Measurements from ENCODE around the gene MAPKAP1.
A peak's percentile ranks its signal among the peaks of the same experiment; 100 is the strongest.
"Not testable (repeated sequence)": the region's sequence is repeated elsewhere in the genome, so short reads cannot be mapped to it uniquely, and the experiment has no call there.

Gene MAPKAP1

DNA sequence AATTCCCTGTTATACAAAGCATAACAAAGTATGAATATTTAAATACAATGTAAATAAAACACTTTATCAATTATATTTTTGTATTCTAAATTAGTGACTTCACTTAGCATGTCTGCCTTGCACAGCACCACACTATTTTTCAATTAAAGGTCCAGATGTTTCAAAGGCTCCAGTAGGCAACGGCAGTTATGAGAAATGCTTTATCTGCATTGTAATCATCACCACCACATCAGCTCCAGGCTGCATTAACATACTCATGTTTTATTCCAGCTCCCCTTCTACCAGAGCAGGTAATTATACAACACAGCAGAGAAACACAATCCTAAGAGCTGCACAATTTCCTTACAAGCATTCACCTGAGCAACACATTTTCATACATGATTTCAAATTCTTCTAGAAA is 102.8 kb downstream of the MAPKAP1 start:
- no peak for DNase-seq (ENCODE audit: low read depth)

DNA sequence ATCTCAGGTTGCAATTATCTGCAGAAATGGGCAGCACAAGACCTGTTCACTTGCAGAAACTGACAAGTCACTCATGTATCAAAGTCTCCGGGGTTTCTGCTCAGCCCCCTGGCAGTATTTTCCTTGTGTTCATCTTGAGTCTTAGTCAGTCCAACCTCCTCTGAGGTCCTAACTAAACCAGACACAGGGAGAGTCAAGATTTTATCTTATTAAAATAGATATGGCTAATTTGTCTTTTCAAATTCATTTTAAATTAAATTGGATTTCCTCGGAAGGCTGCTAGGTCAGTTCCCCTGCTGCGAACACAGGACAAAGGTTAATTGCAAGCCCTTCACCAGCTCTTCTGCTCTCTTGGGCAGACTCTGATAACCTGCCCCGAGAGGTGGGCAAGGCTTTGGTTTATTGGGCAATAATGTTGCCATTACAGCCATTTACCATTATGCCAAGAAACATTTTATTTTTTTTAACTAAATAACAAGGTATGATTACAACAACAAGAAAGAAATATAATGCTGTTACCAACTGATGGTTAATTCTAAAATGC is 103.5 kb downstream of the MAPKAP1 start:
- no peak for DNase-seq (ENCODE audit: low read depth)

DNA sequence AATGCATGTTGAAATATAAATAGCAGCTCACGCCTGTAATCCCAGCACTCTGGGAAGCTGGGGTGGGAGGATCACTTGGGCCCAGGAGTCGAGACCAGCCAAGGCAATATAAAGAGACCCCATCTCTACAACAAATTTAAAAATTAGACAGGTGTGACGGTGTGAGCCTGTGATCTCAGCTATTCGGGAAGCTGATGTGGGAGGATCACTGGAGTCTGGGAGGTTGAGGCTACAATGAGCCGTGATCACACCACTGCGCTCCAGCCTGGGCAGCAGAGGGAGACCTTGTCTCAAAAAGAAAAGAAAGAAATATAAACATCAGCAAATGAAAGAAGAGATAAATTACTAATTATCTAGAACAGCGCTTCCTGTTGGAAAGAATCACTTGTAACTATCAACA is 105.0 kb downstream of the MAPKAP1 start:
- no peak for DNase-seq (ENCODE audit: low read depth)

DNA sequence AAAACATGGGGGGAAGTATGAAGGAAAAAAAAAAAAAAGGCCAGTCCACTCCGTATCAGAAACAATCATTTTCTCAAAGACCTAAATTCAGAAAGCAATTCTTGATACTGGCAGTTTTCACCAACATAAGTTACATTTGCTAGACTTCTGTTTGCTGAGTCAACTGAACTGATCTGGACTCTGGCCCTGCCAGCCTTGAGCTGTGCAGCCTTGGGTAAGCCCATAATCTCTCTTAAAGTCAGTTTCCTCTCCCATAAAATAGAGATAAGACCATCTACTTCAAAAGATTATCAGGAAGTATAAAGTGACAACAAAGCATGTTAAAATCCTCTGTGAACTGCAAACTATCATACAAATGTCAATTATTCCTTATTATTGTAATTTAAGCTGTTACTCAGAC is 106.8 kb downstream of the MAPKAP1 start:
- DNase-seq (ENCODE audit: low read depth) = no peak

DNA sequence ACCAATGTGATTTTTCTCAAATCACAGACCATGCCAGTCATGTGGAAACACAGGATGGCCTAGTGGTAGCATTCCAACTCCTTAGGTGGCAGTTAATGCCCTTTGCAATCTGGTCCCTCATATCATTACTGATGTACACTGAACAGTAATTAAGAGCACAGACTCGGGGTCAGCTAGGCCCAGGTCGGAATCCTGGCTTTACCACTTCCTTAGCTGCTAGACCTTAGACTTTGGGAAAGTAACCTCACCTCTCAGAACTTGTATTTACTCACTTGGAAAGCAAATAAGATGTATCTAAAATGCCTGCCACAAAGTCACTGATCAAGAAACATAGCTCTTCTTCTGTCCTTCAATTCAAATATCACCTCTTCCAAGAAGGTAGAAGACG is 112.8 kb downstream of the MAPKAP1 start:
- no peak for DNase-seq (ENCODE audit: low read depth)

DNA sequence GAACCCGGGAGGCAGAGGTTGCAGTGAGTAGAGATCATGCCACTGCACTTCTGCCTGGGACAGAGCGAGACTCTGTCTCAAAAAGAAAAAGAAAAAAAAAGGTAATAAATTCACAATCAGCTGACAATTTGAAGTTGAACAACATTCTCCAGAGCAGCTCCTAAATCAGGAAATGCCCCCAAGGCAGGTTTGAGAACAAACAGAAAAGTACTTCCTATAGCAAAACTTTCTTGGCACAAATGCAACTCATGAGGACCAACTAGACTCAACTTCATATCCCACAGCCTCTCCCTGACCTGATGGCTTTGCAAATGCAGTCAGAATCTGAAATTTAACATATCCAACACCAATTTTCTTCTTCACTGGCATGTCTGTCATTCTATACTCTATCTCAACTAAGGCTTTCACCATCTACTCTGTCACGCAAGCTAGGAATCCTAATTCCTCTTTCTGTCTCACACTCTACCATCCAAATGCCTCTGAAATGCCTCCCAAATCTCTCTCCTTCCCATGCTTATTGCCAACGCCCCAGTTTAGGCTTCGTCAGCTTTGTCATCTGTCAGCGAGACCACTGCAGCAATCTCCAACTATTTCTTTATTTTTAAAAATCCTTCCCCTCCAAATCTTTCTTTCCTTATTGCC is 113.3 kb downstream of the MAPKAP1 start:
- no peak for DNase-seq (ENCODE audit: low read depth)

DNA sequence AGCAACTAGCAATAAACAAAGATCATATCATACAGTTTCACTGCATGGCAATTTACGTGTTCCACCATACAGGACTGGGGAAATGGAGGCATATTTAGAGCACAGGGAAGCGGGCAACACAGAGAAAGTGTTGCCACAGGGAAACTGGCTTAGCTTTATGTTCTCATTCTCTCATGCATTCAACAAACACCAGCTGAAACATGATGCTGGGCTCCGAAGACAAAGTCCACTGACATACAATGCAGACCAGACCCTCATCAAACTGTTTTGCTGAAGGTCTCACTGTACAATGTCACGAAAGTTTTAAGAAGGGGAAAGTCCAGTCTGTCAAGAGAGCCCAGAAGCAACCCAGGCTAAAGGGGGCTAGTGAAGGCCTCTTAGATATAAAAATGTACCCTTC is 115.1 kb downstream of the MAPKAP1 start:
- no peak for DNase-seq (ENCODE audit: low read depth)

DNA sequence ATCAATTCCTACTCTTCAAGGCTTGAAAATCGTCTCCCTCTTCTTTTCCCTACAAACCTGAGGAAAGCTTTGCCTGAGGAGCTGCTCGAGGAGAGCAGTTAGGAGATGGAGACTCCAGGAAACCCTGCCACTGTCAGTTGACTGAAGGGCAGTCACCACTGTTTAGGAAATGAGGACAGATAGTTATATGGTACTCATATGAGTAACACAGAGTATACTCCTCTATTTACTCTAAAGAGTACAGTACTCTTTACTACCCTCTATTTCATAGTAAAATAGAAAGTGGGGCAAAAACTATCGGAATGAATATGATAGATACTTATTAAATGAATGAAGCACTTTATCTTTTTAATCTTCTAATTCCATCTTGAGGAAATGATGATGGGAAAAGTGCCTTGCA is 115.8 kb downstream of the MAPKAP1 start:
- no peak for DNase-seq (ENCODE audit: low read depth)

DNA sequence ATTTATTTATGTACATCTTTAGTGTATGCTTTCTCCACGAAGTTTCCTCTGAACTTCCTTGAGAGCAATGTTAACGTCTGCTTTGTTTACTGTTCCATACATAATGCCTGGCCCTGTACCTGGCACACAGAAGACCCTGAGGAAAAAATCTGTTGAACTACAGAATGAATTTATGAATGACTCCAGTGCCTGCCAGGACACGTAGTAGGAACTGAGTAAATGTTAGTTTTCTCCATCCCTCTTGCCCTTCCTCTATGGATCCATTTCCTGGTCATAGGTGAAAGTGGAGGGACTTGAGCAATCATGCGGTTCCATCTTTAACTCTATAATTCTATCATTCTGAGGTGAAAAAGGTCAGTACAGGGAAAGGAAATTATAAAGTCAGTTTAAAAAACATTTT is 117.7 kb downstream of the MAPKAP1 start:
- no peak for DNase-seq (ENCODE audit: low read depth)

DNA sequence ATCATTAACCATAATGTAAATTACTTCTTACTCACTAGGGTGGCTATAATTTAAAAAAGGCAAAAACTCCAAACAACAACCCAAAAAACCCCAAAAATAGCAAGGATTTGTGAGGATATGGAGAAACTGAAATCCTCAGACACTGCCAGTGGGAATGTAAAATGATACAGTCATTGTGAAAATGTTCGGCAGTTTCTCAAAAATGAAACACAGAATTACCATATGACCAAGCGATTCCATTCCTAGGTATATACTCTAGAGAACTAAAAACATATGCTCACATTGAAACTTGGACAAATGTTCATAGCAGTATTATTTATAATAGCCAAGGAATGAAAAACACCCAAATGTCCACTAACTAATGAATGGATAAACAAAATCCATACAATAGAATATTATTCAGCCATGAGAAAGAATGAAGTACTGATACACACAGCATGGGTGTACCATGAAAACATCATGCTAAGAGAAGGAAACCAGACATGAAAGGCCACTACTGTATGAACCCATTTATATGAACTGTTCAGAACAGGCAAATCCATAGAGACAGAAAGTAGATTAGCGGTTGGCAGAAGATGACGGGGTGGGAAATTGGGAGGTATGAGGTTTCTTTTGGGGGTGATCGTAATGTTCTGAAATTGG is 119.1 kb downstream of the MAPKAP1 start:
- peak; percentile 80 for DNase-seq (ENCODE audit: low read depth)

DNA sequence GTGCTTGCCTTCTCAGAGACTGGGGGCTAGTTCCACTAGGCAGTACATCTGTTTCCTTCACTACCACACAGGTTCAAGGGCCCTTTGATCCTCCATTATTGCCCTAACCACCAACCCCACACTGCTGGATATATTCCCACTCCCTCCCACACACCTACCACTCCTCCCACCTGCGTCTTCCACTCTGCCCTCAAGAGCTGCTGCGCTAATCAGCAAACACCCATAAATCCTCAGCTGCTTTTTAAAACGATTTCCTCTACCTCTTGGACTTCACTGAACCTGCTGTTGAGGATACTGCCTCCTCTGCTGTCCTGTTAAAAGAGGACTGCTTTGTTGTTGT is 120.9 kb downstream of the MAPKAP1 start:
- no peak for DNase-seq (ENCODE audit: low read depth)

DNA sequence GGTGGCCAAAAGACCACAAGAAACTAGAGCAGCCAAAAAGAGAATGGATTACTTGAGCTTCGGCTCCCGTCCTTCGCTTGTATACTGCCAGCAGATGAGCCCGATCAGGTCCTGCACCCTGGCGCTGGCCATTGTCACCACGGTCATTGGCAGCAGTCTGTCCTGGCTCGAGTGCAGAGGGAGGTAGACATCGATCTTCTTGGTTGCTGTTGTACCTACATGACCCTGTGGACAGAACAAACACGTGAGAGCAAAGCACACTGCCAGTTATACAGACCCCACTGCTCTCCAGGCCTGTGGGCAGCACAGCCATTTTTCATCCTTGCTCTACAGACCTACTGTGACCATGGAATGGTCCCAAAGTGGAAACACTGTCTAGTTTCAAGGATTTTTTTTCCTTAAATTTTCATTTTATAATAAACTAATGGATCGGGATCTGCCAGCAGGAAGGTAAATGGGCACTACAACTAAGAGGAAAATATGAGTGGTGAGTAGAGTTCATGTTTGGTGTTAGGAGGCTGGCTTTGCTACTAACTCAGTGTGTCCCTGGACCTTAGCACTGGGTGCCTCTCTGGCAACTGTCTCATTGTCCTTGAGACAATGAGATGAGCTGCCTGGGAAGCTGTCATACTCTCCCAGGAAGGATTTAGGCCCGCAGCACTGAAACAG is 121.4 kb downstream of the MAPKAP1 start:
- DNase-seq (ENCODE audit: low read depth) = no peak

DNA sequence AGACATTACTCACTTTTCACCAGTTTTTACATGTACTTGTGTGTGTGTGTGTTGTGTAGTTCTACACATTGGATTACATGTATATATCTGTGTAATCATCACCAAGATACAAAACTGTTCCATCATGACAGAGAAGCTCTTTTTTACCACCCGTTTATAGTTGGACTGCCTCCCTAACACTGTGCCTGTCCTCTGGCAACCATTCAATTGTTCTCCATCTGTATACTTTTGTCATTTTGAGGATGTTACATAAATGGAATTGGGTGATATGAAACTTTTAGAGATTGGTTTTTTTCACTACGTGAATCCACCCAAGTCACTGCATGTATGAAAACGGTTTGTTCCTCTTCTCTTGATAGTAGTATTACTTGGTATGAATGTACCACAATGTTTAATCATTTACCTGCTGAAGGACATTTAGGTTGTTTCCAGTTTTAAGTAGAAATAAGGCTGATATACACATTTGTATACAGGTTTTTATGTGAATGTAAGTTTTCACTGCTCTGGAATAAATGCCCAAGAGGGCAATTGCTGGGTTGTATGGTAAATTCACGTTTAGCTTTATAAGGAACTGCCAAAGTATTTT is 126.2 kb downstream of the MAPKAP1 start:
- no peak for DNase-seq (ENCODE audit: low read depth)

DNA sequence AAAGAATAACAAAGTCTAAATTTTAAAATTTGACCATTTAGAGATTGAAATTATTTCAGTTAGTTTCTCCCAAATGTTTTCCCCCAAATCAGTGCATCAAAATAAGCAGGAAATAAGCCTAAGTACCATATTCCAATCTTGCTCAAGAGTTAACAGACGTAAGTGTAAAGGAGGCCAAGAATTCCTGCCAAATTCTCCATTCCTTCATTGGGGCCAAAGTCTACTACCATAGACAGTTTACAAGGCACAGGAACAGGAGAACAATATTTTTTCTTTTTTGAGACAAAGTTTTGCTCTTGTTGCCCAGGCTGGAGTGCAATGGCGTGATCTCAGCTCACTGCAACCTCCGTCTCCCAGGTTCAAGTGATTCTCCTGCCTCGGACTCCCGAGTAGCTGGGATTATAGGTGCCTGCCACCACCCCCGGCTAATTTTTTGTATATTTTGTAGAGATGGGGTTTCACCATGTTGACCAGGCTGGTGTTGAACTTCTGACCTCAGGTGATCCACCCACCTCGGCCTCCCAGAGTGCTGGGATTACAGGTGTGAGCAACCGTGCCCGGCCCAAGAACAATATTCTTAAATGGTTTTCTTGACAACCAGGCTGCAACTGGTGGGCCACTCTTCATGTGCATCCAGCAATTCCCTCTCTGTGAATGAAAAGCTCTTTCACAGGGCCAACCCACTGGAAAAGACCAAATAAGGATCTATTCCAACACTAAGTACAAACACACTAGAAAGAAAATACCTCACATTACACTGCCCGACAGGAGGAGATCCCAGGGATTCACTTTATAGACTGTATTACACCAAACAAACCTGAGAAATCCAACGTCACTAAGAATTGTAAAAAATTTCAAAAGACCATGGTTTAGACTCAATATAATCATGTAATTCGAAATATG is 127.7 kb downstream of the MAPKAP1 start:
- DNase-seq (ENCODE audit: low read depth) = no peak

DNA sequence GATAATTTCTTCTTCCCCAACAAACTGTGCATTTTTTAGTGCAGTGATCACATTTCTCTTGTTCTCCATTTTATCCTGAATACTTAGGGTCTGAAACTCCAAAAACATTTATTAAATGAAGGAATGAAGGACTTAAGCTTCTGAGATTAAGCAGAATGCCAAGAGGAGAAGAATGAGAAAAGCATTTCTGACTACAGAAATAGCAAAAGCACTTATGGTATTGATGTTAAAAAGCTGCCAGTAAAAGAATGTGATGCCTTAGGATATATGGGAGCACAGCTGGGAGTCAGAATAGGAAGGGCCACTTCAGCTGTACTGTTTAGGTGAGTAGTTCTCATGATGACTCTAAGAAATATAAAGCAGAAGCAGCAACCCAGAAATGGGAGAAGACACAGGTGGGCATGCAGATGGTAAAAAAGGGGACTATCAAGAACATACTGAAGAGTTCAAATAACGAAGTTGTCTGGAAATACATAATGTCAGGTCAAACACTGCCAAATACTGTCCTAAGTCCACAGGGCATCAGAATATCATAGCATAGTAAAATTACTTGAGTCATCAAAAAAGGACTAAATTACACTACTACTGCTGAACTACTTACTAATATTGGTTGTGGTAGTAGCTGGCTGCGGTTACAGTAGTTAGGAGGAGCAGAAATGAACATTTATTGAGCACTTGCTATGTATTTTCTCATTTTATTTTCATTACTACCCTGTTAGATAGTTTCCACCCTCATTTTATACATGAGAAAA is 132.7 kb downstream of the MAPKAP1 start:
- DNase-seq (ENCODE audit: low read depth) = no peak

DNA sequence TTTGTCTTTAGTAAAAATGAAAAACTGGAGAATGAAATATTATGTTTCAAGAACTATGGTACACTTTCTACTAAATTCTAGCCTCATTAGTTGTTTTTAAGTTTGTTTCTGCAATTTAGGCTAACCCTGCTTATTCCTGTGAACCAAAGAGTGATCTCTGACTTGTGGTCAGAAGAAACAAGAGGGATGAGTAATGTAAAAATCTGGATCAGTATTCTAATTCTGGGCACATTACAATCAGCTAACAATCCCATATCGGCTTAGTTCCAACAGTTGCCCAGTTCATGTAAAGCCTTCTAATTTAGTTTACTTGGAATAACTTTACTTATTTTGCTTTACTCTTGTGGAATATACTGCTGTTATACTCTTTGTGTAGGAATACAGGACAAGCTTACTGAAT is 134.5 kb downstream of the MAPKAP1 start:
- peak; percentile 14 for DNase-seq (ENCODE audit: low read depth)

DNA sequence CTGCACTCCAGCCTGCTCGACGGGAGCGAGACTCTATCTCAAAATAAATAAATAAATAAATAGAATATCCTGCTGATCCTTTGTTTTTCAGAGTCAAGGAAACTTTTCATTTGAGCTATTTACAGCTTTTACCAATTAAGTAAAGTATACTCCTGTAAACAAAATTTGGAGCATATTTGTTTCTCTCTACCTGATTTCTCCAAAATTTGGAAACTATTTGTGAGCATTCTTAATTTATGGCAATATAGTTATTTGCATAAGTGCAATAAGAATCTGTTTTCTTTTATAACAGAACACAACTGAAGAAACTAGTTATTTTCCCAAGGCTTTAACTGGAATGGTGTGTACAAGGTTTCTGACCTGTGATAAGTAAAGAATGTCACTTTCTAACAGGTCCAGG is 135.2 kb downstream of the MAPKAP1 start:
- DNase-seq (ENCODE audit: low read depth) = not testable (repeated sequence)

DNA sequence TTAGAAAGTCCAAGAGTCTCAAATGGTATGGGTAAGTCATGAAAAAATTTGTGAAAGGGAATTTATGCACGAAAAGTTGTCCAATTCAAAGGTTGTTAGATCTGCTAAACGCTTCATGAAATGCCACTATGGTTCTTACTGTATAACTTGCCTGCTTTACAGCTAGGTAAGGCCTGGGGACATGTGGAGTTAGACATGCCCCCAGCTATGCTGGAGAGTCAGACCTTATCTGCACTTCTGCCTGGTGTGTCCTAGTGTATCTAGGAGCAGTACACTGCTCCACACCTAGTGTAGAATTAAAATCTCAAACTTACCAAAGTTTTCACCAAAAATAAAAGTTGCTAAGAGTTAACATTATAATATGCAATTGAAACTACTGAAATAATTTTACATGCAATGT is 136.8 kb downstream of the MAPKAP1 start:
- no peak for DNase-seq (ENCODE audit: low read depth)

DNA sequence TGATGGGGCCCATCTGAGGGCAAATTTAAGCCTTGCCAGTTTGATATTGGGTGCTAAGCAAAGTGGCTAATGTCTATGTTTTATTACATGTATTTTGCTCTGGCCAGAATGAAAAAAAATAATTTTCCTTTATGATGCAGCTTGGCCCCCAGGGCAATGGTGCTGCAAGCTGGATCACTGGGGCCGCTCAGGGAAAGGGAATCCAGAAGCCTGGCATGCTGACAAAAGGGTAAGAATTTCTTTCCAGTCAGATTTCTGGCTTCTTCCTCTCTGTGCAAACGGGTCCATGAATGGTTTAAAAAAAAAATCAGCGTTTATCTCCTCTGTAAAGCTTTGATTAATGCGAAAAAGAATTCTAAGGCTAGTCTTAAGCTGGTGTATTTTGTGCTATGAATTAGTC is 138.4 kb downstream of the MAPKAP1 start:
- DNase-seq (ENCODE audit: low read depth) = peak; percentile 57

DNA sequence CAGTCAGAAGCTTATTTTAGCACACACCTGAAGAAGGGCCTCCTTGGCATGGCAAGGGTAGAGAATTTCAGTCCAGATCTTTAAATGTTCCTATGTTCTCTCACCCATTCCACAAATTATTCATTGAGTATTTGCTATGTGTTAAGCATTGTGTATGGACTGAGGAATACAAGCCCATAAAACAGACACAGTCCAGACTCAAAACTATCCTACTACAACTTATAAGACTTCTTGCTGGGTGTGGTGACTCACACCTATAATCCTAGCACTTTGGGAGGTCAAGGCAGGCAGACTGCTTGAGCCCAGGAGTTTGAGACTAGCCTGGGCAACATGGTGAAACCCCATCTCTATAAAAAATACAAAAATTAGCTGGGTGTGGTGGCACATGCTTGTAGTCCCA is 141.0 kb downstream of the MAPKAP1 start:
- not testable (repeated sequence) for DNase-seq (ENCODE audit: low read depth)

DNA sequence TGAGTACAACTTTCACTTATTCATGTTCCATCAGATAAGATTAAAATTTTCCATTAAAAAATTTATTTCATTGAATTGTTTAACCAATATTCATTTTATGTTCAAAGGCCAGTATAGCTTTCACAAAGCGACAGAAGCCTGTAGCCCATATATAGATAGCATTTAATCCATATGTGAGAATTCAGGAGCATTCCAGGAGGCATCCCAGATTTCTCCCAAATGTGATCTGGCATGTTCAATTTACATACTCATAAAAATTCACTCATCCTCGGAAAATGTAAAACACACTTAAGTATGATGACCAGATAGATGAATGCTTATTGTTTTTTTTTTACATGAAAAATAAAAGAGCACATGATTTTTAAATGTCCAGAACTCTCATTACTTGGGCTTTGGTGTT is 141.9 kb downstream of the MAPKAP1 start:
- no peak for DNase-seq (ENCODE audit: low read depth)
